DND-41 (cell line): ENCODE results near the gene TM9SF4.

Experiments
- CTCF ChIP-seq: IDR thresholded peaks from 2 replicates; pipeline ENCODE4 v1.5.1; 2012; ENCODE audit warnings: borderline replicate concordance, low read length, moderate library complexity, mild to moderate bottlenecking; ENCODE audit not compliant: poor library complexity, severe bottlenecking; ENCODE audit errors: extremely low read depth
- EZH2 ChIP-seq: IDR thresholded peaks from 3 replicates; pipeline ENCODE4 v1.6.1; 2012; ENCODE audit warnings: borderline replicate concordance, low read depth, mild to moderate bottlenecking, moderate library complexity, low read length, inconsistent platforms; ENCODE audit not compliant: severe bottlenecking

GRCh38 chr20:32062776-32063170 is 46.7 kb upstream of the TM9SF4 start:
- TF ChIP-seq CTCF (no peak), EZH2 (no peak)
